Activated T-helper 1 cell treated with Interleukin-2 at 50 U/mL for 16 hours (primary cell): ENCODE data around the gene PTGES3L.
"Not testable (repeated sequence)": the region's sequence is repeated elsewhere in the genome, so short reads cannot be mapped to it uniquely, and the experiment has no call there.

Experiments used
- DNase-seq: peaks from one replicate; pipeline ENCODE4 v3.0.0-alpha.2; 2020; ENCODE audit warnings: low read depth

PTGES3L gene

DNA sequence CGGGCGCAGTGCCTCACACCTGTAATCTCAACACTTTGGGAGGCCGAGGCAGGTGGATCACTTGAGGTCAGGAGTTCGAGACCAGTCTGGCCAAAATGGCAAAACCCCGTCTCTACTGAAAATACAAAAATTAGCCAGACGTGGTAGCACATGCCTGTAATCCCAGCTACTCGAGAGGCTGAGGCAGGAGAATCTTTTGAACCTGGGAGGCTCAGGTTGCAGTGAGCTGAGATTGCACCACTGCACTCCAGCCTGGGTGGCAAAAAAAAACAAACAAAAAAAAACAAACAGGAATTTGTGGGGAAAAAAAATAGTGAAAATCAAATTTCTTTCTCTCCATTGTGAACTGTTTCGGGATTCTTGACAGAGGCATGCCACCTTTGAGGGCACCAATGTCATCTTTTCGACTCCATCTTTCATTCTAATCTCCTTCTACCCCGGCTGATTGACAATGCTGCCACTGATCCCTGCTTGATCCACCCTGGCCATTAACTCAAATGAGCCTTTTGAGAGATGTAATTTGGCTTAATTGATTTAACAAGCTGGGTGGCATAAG lies 60.3 kb downstream of the PTGES3L start:
- DNase-seq = not testable (repeated sequence)

DNA sequence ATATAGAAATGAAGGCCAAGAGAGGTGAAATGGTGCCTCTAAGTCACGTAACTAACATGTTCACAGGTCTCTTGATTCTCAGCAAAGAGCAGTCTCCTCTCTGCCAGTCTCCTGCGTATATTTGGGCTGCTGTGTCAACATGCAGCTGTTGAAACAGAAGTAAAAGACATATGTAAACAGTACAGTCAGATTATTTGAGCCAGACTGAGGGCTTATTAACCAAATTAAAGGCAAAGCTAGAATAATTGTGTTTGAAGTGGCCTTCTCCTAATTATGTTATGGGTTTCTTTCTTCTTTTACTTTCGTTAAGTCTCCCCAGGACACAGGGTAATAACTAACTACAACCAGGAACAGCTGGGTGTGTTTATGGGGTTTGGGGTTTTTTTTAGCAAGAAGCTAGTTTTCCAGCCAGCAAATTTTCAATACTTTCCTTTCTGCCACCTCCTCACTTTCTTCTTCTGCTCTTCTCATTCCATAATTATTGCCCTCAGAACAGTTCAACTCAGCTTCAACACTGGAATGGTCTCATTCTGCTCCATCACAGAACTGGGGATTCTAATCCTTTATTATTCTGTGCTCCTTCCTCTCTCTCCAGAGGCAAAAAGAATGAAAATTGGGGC lies 60.9 kb downstream of the PTGES3L start:
- no peak for DNase-seq
